Peyer's patch (tissue), 4 donors: ENCODE data around the gene IFI27L1. TPM values are rescaled to one million over a fixed set of nuclear protein-coding genes. Genes with fewer than 3 reads are reported as not detected.
"Not testable (repeated sequence)": the region's sequence is repeated elsewhere in the genome, so short reads cannot be mapped to it uniquely, and the experiment has no call there.

Experiments used
- DNase-seq, 3 donors: peaks; one replicate each; pipeline ENCODE4 v3.0.0-alpha.2; 2017 to 2019
- H3K27ac ChIP-seq, 4 donors: fragments of 200-600 bp; sonication (generic); one replicate each; pipeline ENCODE4 v1.5.1; 2016 to 2019
- H3K27me3 ChIP-seq, 2 donors: fragments of 200-600 bp; sonication (generic); one replicate each; pipeline ENCODE4 v1.5.1; 2019
- H3K36me3 ChIP-seq, 3 donors: fragments of 200-600 bp; sonication (generic); one replicate each; pipeline ENCODE4 v1.5.1; 2016 to 2019
- H3K4me1 ChIP-seq, 4 donors: fragments of 200-600 bp; sonication (generic); one replicate each; pipeline ENCODE4 v1.5.1; 2016 to 2019
- H3K4me3 ChIP-seq, 4 donors: fragments of 200-600 bp; sonication (generic); 1 replicate in 3 of 4; 2 replicates in 1 of 4; pipeline ENCODE4 v1.5.1; 2016 to 2019; ENCODE audit warnings: mild to moderate bottlenecking in 1 of 4
- H3K9me3 ChIP-seq, 4 donors: fragments of 200-600 bp; sonication (generic); one replicate each; pipeline ENCODE4 v1.5.1; 2016 to 2019; ENCODE audit warnings: mild to moderate bottlenecking in 1 of 4
- CTCF ChIP-seq, 6 experiments: fragments of 450-650 bp in 4 of 6; fragments of 200-600 bp in 2 of 6; sonication (generic) in 1 of 6; IDR thresholded peaks; one replicate each; pipeline ENCODE4 v1.5.1; 2017 to 2019; ENCODE audit warnings: antibody characterized with exemption in 6 of 6, mild to moderate bottlenecking in 3 of 6, moderate library complexity in 1 of 6
- POLR2A ChIP-seq, 2 donors: fragments of 450-650 bp; IDR thresholded peaks; one replicate each; pipeline ENCODE4 v1.5.1; 2017; ENCODE audit warnings: antibody characterized with exemption in 2 of 2, mild to moderate bottlenecking in 2 of 2, moderate library complexity in 2 of 2
- total RNA-seq, 4 donors: library from RNA; depleted of rRNA; stranded (reverse); fragments of >200 nt; gene quantifications; one replicate each; pipeline ENCODE4 v1.1.0, GENCODE V29; 2016

The IFI27L1 gene
- total RNA-seq, 4 donors from 2014 or later: 4.9 to 14.7 (median 6.6) TPM

GRCh38 chr14:94059998-94060397 is 21.1 kb upstream of the IFI27L1 start:
- DNase-seq: no peak
- Histone ChIP-seq H3K27ac (no peak overlapping the region), H3K4me3 (no peak overlapping the region), H3K27me3 (no peaks in the 10 kb centered on the region), H3K4me1 (peaks cover 0 to 13% (median 0%) of the 10 kb centered on the region in 4 donors), H3K9me3 (no peaks in the 10 kb centered on the region), H3K36me3 (peaks cover 0 to 75% (median 0%) of the 10 kb centered on the region in 3 donors)
- no peak for TF ChIP-seq POLR2A (IDR thresholded peaks at IDR 0.05)
- no peak for TF ChIP-seq CTCF (IDR thresholded peaks at IDR 0.05)

GRCh38 chr14:94062344-94062940 is 18.7 kb upstream of the IFI27L1 start:
- no peaks in the 10 kb centered on the region for H3K27me3 ChIP-seq
- H3K36me3 ChIP-seq: peaks cover 0 to 51% (median 0%) of the 10 kb centered on the region in 3 donors
- no peak overlapping the region for H3K4me3 ChIP-seq
- H3K4me1 ChIP-seq: peaks cover 0 to 24% (median 0%) of the 10 kb centered on the region in 4 donors
- H3K9me3 ChIP-seq: no peaks in the 10 kb centered on the region
- DNase-seq: no peak
- no peak for TF ChIP-seq POLR2A (IDR thresholded peaks at IDR 0.05)
- no peak overlapping the region for H3K27ac ChIP-seq

- no peaks in the 10 kb centered on the region for H3K9me3 ChIP-seq
- H3K36me3 ChIP-seq: peaks cover 0 to 15% (median 0%) of the 10 kb centered on the region in 3 donors
- H3K27ac ChIP-seq: peak overlapping the region in 1 of 4 donors; percentile 34
- no peaks in the 10 kb centered on the region for H3K27me3 ChIP-seq
- H3K4me1 ChIP-seq: peaks cover 0 to 22% (median 0%) of the 10 kb centered on the region in 4 donors
- peak in 2 of 3 donors; percentile 55 to 66 for DNase-seq
- H3K4me3 ChIP-seq: peak overlapping the region in 1 of 4 donors; percentile 7
- TF ChIP-seq CTCF (IDR thresholded peaks at IDR 0.05): no peak
- TF ChIP-seq POLR2A (IDR thresholded peaks at IDR 0.05): no peak
These were observed 14.9 kb upstream of the IFI27L1 start for GRCh38 chr14:94066089-94066676.

- not testable (repeated sequence) for H3K36me3 ChIP-seq, DNase-seq, H3K4me3 ChIP-seq, H3K9me3 ChIP-seq, H3K27me3 ChIP-seq, H3K4me1 ChIP-seq, H3K27ac ChIP-seq
These were observed 9.0 kb upstream of the IFI27L1 start for GRCh38 chr14:94072076-94072475.

- no peak for DNase-seq
- H3K27me3 ChIP-seq: no peaks in the 10 kb centered on the region
- H3K4me3 ChIP-seq: no peak overlapping the region
- peaks cover 0 to 23% (median 0%) of the 10 kb centered on the region in 3 donors for H3K36me3 ChIP-seq
- peaks cover 0 to 4% (median 0%) of the 10 kb centered on the region in 4 donors for H3K9me3 ChIP-seq
- H3K4me1 ChIP-seq: peaks cover 0 to 28% (median 10%) of the 10 kb centered on the region in 4 donors
- H3K27ac ChIP-seq: no peak overlapping the region
- no peak for TF ChIP-seq POLR2A (IDR thresholded peaks at IDR 0.05)
- no peak for TF ChIP-seq CTCF (IDR thresholded peaks at IDR 0.05)
These were observed 6.6 kb upstream of the IFI27L1 start for GRCh38 chr14:94074534-94074933.

- TF ChIP-seq POLR2A (IDR thresholded peaks at IDR 0.05) (no peak), CTCF (IDR thresholded peaks at IDR 0.05) (no peak)
- DNase-seq: no peak
- Histone ChIP-seq H3K4me3 (no peak overlapping the region), H3K27ac (no peak overlapping the region), H3K27me3 (no peaks in the 10 kb centered on the region), H3K36me3 (peaks cover 0 to 23% (median 0%) of the 10 kb centered on the region in 3 donors), H3K9me3 (peaks cover 0 to 4% (median 0%) of the 10 kb centered on the region in 4 donors), H3K4me1 (peaks cover 0 to 31% (median 10%) of the 10 kb centered on the region in 4 donors)
These were observed 6.1 kb upstream of the IFI27L1 start for GRCh38 chr14:94075008-94075407.
